Loucy (cell line): ENCODE measurements around the gene DBET.
"Not testable (repeated sequence)": the region's sequence is repeated elsewhere in the genome, so short reads cannot be mapped to it uniquely, and the experiment has no call there.

Experiments
- EZH2phosphoT487 ChIP-seq: fragments of 200-600 bp; IDR thresholded peaks from 2 replicates; pipeline ENCODE4 v1.6.1; 2018; ENCODE audit warnings: antibody characterized with exemption, mild to moderate bottlenecking, moderate library complexity, borderline replicate concordance
- TF ChIP-seq, protein P1 (sequence below): fragments of 200-600 bp; sonication (generic); conservative IDR thresholded peaks from 2 replicates; pipeline ENCODE4 v1.5.1; 2014; ENCODE audit warnings: mild to moderate bottlenecking, antibody characterized with exemption, low read length

DNA sequence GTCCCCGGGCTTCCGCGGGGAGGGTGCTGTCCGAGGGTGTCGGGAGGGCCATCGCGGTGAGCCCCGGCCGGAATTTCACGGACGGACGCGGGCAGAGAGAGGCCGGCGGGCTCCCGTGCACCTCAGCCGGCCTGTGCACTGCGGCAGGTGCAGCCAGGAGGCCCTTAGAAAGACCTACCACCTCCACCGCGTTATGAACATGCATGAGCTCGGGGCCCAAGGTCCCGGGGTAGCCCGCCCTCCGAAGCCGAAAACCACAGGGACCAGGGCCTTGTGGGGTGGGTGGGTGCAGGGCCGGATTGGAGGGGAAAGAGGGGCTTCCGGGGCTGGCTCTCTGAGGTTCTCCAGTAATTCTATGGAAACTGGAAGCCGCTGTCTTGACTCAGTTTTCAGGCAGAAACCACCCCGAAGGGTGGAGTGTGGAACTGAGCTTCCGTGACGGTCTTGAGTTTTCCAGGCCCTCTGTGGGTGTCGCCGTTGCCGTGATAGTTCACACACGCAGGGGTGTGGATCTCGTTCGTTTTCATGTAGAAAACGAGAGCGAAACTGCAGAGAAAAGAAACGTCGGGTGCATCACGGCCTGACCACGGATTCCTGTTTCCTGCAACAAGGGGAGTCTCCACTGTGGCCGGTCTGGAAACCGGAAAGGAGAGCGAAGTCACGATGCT, 41.6 kb upstream of the DBET start:
- TF ChIP-seq, protein P1, sequence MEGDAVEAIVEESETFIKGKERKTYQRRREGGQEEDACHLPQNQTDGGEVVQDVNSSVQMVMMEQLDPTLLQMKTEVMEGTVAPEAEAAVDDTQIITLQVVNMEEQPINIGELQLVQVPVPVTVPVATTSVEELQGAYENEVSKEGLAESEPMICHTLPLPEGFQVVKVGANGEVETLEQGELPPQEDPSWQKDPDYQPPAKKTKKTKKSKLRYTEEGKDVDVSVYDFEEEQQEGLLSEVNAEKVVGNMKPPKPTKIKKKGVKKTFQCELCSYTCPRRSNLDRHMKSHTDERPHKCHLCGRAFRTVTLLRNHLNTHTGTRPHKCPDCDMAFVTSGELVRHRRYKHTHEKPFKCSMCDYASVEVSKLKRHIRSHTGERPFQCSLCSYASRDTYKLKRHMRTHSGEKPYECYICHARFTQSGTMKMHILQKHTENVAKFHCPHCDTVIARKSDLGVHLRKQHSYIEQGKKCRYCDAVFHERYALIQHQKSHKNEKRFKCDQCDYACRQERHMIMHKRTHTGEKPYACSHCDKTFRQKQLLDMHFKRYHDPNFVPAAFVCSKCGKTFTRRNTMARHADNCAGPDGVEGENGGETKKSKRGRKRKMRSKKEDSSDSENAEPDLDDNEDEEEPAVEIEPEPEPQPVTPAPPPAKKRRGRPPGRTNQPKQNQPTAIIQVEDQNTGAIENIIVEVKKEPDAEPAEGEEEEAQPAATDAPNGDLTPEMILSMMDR, result not testable (repeated sequence)
- not testable (repeated sequence) for TF ChIP-seq EZH2phosphoT487
